Measurements from ENCODE around the gene ZBTB16.
A peak's percentile ranks its signal among the peaks of the same experiment; 100 is the strongest.

The ZBTB16 gene, protein sequence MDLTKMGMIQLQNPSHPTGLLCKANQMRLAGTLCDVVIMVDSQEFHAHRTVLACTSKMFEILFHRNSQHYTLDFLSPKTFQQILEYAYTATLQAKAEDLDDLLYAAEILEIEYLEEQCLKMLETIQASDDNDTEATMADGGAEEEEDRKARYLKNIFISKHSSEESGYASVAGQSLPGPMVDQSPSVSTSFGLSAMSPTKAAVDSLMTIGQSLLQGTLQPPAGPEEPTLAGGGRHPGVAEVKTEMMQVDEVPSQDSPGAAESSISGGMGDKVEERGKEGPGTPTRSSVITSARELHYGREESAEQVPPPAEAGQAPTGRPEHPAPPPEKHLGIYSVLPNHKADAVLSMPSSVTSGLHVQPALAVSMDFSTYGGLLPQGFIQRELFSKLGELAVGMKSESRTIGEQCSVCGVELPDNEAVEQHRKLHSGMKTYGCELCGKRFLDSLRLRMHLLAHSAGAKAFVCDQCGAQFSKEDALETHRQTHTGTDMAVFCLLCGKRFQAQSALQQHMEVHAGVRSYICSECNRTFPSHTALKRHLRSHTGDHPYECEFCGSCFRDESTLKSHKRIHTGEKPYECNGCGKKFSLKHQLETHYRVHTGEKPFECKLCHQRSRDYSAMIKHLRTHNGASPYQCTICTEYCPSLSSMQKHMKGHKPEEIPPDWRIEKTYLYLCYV

GRCh38 chr11:114059278-114059983, at the start of gene ZBTB16:
Gene ZBTB16, plus strand, starts transcription at chr11:114059711. Its CDS starts 3,590 bp downstream, at chr11:114063301.
- DNase-seq, result peak; percentile 64

DNA sequence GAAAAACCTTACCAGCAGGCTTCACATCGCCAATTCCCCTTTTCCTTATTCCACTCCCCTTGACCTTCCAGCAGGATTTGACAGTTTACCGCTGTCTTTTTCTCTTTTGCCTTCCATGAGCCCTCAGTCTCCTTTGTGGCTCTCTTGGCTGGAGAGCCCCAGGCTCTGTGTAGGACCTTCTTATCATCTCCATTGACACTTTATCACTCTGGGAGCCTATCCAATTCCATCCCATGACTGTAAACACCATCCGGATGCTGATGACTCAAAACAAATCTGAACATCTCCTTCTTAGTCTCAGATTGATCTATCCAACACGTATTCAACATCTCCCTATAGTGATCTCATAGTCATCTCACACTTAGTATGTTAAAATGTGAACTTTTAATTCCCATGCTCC, 48.6 kb upstream of the ZBTB16 start:
- DNase-seq, result no peak

DNA sequence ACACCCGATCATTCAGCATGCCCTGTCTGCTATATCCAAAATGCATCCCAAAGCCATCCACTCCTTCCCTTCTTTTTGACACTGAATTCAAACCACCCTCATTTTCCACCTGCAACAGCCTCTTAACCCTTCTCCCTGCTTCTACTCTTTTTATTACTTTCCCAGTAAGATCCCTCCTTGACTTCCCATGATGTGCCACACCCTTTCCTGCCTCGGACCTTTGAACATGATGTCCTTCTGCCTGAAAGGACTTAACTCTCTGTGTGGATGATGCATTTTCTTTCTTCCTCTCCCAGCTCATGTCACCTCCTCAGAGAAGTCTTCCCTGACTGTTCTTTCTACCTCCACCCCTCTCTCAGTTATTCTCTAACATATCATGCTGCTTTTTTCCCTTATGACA, 48.1 kb upstream of the ZBTB16 start:
- no peak for DNase-seq

GRCh38 chr11:114015117-114015516, 44.4 kb upstream of the ZBTB16 start:
- DNase-seq, result no peak

GRCh38 chr11:114016986-114017385, 42.5 kb upstream of the ZBTB16 start:
- no peak for DNase-seq

DNA sequence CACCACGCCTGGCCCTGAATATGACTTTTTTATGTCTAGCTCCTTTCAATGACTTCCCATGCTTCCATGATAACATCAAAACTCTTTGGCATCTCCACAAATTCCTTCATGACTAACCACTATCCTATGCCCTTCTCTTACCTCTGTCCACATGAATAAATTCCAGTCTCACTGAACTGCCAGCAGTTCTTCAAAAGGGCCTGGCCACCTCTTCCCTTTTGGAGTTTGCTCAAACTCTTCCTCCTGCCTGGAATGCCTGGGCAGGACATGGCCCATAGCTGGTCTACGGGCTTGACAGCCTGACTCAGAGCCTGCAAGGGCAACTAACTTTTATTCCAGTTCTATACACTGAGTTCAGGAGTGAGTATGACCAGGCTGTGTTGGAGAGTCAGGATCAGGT, 41.8 kb upstream of the ZBTB16 start:
- no peak for DNase-seq

DNA sequence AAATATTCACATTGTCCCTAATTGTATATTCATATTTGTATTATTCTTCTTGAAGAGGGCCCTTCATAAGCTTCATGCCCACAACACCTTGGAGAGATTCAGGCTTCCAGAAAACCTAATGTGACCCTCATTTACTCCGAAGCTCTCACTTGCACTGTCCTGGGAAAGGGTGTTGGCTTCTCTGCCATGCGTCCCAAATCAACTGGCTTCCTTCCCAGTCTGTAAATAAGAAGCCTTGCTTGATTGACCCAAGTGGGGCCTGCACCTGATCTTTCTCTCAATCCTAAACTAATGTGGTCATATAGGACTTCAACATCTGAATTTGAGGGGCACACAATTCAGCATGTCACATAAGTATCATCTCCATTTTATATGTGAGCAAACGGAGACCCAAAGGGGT, 40.5 kb upstream of the ZBTB16 start:
- no peak for DNase-seq

GRCh38 chr11:114019574-114019973, 39.9 kb upstream of the ZBTB16 start:
- no peak for DNase-seq

DNA sequence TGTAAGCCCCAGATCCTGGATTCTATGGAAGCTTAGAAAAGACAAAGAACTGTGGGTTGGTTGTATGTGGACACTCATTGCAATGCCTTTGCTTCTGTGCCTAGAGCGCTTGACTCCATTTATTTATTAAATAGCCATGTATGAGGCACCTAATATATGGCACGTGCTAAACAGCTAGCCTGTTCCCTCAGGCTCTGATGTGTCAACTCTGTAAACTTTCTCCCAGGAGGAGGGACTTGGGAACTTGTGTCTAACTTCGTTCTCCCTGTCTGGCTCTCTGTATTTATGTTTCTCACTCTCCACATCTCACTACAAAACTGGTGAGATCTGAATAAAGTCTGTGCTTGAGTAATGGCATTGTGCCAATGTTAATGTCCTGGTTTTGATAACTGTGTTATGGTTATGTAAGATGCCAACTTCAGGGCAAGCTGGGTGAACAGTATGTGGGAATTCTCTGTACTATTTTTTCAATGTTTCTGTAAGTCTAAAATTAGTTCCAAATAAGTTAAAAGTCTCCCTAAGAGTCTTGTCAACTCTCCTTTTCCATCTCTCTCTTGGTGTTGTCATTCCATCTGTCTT, 34.1 kb upstream of the ZBTB16 start:
- no peak for DNase-seq

DNA sequence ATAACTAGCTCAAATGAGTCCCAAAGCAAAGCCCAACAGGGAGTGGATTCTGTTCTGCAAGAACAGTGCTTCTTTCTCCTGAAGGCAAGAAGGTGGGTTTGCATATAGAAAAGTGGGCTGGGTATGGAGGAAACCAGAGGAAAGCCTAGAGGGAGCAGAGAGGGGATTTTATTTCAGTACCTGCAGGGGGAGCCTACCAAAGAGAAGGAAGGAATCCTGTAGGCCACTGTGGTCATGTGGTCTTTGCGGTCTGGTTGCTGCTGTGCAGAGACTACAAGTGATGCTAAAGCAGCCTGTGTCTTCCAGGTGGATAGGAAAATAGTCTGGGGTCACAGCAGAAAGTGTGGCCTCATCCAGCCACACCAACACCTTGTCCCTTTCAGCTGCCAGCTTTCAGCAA, 33.2 kb upstream of the ZBTB16 start:
- peak; percentile 31 for DNase-seq

- DNase-seq, result no peak
Measured at GRCh38 chr11:114027391-114027790, 32.1 kb upstream of the ZBTB16 start.

DNA sequence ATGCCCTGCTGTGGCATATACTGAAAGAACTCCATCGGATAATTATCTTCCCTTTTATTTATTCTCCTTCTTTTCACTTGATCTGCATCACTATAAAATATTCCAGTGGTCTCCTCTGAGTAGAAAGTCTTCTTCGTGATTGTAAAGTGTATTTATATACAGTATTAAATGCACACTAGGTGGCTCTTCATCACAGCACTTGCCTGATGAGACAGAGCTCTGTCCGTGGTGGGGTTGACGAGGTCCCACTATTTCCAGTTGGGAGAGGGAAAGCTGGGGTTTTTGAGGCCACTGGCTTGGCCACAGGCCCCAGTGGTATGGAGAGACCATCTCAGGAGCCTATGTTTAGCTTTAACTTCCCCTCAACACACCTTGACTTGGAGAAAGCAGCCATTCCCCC, 31.6 kb upstream of the ZBTB16 start:
- no peak for DNase-seq

- no peak for DNase-seq
Measured at GRCh38 chr11:114031246-114031966, 28.1 kb upstream of the ZBTB16 start.

DNA sequence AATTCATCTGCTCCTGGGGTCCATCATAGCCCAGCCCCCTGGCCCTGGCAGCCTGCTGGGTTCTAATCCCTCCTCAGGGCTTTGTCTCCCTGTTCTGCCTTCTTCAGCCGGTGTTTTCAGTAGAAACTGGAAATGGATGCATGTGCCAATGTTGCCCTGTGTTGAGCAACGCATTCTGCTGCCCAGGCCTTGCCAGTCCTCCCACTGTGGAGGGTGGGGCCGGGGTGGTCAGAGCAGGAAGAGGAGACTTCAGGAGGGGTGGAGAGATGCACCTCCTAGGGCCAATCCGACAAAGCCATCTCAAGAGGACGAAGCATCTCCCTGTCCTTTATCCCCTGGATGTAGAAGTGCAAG, 27.6 kb upstream of the ZBTB16 start:
- DNase-seq, result no peak

GRCh38 chr11:114033066-114033465, 26.4 kb upstream of the ZBTB16 start:
- no peak for DNase-seq

DNA sequence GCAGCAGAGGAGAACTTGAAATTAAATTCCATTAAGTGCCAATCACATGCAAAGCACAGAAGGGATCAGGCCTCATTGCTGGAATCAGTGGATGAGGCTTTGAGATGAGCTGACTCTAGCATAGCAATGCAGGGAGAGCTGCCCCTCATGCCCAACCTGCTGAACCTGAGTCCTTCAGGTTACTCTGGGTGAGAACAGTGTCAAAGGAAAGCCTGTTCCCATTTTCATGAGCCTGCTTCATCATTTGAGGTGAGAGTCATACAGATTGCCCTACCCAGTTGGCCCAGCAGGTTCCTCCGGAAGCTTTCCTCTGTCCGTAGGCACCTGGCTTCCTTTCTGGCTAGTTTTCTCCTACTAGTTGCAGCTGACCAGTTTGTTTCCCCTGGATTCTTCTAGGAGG, 25.9 kb upstream of the ZBTB16 start:
- no peak for DNase-seq

DNA sequence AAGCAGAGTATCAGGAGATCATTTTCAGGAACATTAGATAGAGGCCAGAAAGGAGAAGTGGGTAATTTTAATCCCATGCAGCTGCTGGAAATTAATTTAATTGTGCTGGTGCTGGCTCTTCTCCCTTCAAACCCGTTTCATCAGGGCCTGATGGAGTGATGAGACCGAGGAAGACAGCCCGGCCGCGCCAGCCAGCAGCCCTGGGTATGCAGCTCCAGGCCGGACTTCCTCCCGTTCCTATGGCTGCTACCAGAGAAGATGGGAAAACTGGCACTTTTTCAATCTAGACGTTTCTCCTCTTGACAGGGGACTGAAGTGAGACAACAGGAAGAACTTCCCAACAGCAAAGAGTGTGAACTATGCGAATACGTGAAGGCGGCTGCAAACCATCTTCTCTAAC, 24.6 kb upstream of the ZBTB16 start:
- DNase-seq, result no peak

- peak; percentile 70 for DNase-seq
Measured at GRCh38 chr11:114036147-114036811, 23.2 kb upstream of the ZBTB16 start.

GRCh38 chr11:114036958-114037357, 22.6 kb upstream of the ZBTB16 start:
- no peak for DNase-seq

- DNase-seq, result no peak
Measured at GRCh38 chr11:114039551-114039950, 20.0 kb upstream of the ZBTB16 start.

DNA sequence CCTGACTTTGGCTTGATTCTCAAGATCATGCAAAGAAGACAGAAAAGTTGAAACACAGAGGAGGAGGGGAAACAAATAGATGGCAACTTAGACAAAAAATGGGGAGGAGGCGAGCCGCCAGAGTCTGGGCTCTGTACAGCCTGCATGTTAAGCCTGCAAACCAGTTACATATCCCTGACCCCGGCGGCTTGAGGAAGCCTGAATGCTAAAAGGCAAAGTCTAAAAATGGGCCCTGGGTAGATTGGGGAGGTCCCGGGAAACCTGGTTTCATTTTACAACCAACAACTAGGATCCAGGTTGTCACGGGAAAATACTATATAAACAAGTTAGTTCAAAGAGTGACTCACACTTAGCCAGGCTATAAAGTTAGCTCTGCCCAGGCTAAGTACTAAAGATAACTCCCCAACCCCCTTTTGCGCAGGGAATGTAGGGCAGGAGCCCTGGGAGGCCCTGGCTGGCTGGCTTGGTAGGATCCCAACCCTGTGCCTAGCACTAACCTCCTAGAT, 18.8 kb upstream of the ZBTB16 start:
- no peak for DNase-seq

DNA sequence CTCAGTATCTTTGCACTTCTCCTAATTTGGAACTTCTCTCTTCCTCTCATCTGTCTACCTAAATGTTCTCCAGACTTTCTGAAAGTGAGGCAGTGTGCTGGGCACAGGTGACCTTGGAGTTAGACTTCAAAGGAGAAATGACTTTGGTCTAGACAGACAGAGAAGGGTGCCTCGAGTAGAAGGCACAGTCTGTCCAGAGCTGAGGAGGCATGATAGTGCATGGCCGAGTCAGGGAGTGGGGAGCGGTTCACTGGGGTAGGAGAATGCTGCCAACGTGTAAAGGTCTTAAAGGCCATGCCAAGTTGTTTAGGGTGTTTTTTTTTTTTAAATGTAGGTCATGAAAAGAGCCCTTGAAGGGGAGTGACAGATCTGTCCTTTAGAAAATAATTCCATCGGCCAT, 17.3 kb upstream of the ZBTB16 start:
- DNase-seq, result no peak

All from stimulated activated CD8-positive, alpha-beta memory T cell treated with anti-CD3 and anti-CD28 coated beads, Interleukin-4, amount 100 ng/mL, for 48 hours (primary cell).